A549 (cell line): Measurements from ENCODE around the gene HOXA7.

ENCODE experiments used
- CEBPB ChIP-seq, 2 experiments: fragments of >200 bp in 1 of 2; sonication (Bioruptor Twin) in 1 of 2; formaldehyde crosslinking in 1 of 2; IDR thresholded peaks; 2 replicates each; pipeline ENCODE4 v1.6.1; 2012 to 2016
- CTCF ChIP-seq: fragments of >200 bp; sonication (Bioruptor Twin); formaldehyde crosslinking; IDR thresholded peaks from 3 replicates; pipeline ENCODE4 v1.5.1; 2016
- EP300 ChIP-seq, 2 experiments: fragments of >200 bp; sonication (Bioruptor Twin); formaldehyde crosslinking; IDR thresholded peaks; 2 replicates in 1 of 2; 3 replicates in 1 of 2; pipeline ENCODE4 v1.6.1; 2016 to 2017
- HDAC2 ChIP-seq: fragments of 200-600 bp; sonication (generic); IDR thresholded peaks from 2 replicates; pipeline ENCODE4 v1.6.1; 2016
- JUN ChIP-seq, 2 experiments: fragments of >200 bp; sonication (Bioruptor Twin); formaldehyde crosslinking; IDR thresholded peaks; 2 replicates in 1 of 2; 3 replicates in 1 of 2; pipeline ENCODE4 v1.6.1; 2016 to 2017
- KDM1A ChIP-seq: fragments of 200-600 bp; sonication (generic); IDR thresholded peaks from 2 replicates; pipeline ENCODE4 v1.6.1; 2016; ENCODE audit warnings: low read depth, mild to moderate bottlenecking
- POLR2A ChIP-seq: IDR thresholded peaks from 2 replicates; pipeline ENCODE4 v1.6.1; 2012; ENCODE audit warnings: mild to moderate bottlenecking, low read length
- POLR2AphosphoS2 ChIP-seq: conservative IDR thresholded peaks from 2 replicates; pipeline ENCODE4 v1.6.1; 2012; ENCODE audit warnings: low read length, improper control_type of control experiment, inconsistent platforms
- RAD21 ChIP-seq, 2 experiments: fragments of >200 bp in 1 of 2; sonication (Bioruptor Twin) in 1 of 2; formaldehyde crosslinking in 1 of 2; IDR thresholded peaks in 1 of 2; conservative IDR thresholded peaks in 1 of 2; 2 replicates in 1 of 2; 3 replicates in 1 of 2; pipeline ENCODE4 v1.6.1; 2012 to 2018; ENCODE audit warnings: inconsistent platforms in 1 of 2
- SMC3 ChIP-seq: fragments of >200 bp; sonication (Bioruptor Twin); formaldehyde crosslinking; IDR thresholded peaks from 3 replicates; pipeline ENCODE4 v1.6.1; 2018; ENCODE audit warnings: inconsistent platforms
- TF ChIP-seq, protein P1 (sequence below): fragments of >200 bp; sonication (Bioruptor Twin); formaldehyde crosslinking; IDR thresholded peaks from 3 replicates; pipeline ENCODE4 v1.6.1; 2016

DNA sequence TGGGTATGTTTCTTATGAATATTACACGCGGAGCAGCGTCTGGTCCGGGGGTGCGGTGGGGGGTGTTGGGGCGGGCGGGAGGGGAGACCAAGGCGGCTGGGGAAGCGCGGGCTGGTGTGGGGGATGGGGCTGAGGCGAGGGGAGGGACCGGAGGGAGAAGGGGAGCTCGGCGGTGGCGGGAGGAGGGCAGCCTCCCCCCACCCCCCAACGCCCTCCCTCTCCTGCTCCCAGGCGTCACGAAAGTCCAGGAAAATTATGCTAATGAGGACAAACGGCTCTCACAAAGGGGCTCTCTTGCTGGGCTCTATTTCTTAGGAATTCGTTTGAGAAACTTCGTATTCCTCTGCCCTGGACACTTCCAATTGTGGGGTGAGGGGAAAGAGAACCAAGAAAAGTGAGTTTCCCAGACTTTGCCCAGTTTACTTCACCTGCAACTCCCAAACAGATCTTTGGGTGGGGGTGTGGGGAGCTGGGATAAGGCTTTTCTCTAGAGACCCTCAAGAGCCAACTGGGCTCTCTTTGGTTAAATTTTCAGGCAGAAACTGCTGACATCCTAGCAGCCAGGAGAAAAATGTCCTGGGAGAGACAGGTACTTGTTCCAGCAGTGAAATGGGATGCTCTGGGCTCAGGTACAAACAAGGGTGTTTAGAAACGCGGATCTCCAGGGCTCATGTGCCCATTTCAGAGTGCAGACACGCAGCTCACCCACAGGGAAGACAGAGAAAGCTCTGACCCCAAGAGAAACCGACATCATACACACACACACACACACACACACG, 42.3 kb downstream of the HOXA7 start:
- TF ChIP-seq POLR2A (no peak), CTCF (no peak), EP300 (IDR thresholded peaks at IDR 0.05) (no peak), CEBPB (IDR thresholded peaks at IDR 0.05) (no peak), POLR2AphosphoS2 (no peak), KDM1A (no peak), HDAC2 (no peak), JUN (IDR thresholded peaks at IDR 0.05) (peak in 1 of 2 experiments; percentile 70; a peak in 2 of 5 replicates), RAD21 (conservative IDR thresholded peaks at IDR 0.05 in 1 of 2, IDR thresholded peaks at IDR 0.05 in 1 of 2) (no peak), SMC3 (no peak)
- TF ChIP-seq, protein P1, sequence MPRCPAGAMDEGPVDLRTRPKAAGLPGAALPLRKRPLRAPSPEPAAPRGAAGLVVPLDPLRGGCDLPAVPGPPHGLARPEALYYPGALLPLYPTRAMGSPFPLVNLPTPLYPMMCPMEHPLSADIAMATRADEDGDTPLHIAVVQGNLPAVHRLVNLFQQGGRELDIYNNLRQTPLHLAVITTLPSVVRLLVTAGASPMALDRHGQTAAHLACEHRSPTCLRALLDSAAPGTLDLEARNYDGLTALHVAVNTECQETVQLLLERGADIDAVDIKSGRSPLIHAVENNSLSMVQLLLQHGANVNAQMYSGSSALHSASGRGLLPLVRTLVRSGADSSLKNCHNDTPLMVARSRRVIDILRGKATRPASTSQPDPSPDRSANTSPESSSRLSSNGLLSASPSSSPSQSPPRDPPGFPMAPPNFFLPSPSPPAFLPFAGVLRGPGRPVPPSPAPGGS: no peak
